ENCODE data around the gene B3GAT3. TPM values are rescaled to one million over a fixed set of nuclear protein-coding genes. Genes with fewer than 3 reads are reported as not detected.
"Not testable (repeated sequence)": the region's sequence is repeated elsewhere in the genome, so short reads cannot be mapped to it uniquely, and the experiment has no call there.

The B3GAT3 gene
- total RNA-seq, 1 donor from 2014 or later = 93.8 TPM

- Mint-ChIP-seq H3K36me3 (ENCODE audit: low read depth) (peaks cover 78% of the 10 kb centered on the region), H3K27me3 (ENCODE audit: insufficient read depth) (no peaks in the 10 kb centered on the region), H3K27ac (peak overlapping the region; percentile 89), H3K4me1 (ENCODE audit: low read depth) (peaks cover 68% of the 10 kb centered on the region), H3K4me3 (peak overlapping the region; percentile 95), H3K9me3 (no peaks in the 10 kb centered on the region)
- peak; percentile 96 for DNase-seq (ENCODE audit: low spot score)
- intact Hi-C loops (cut with micrococcal nuclease) = loop anchor here (1.0 to 2.0 kb wide), 8 partner anchors 8 to 282 kb away; partner anchors contain the start of genes EEF1G, EML3, GANAB and SLC3A2
Observed at GRCh38 chr11:62599069-62599696, 22.6 kb downstream of the B3GAT3 start.

GRCh38 chr11:62595124-62595523 lies 26.7 kb downstream of the B3GAT3 start:
- intact Hi-C loops (cut with micrococcal nuclease) = no loop called here
- no peaks in the 10 kb centered on the region for H3K27me3 Mint-ChIP-seq (ENCODE audit: insufficient read depth)
- DNase-seq (ENCODE audit: low spot score) = no peak
- no peak overlapping the region for H3K4me3 Mint-ChIP-seq
- no peaks in the 10 kb centered on the region for H3K9me3 Mint-ChIP-seq
- peak overlapping the region; percentile 11 for H3K27ac Mint-ChIP-seq
- peaks cover 70% of the 10 kb centered on the region for H3K36me3 Mint-ChIP-seq (ENCODE audit: low read depth)
- H3K4me1 Mint-ChIP-seq (ENCODE audit: low read depth) = peaks cover 68% of the 10 kb centered on the region

GRCh38 chr11:62593434-62594044 lies 28.2 kb downstream of the B3GAT3 start:
- no peaks in the 10 kb centered on the region for H3K9me3 Mint-ChIP-seq
- intact Hi-C loops (cut with micrococcal nuclease) = loop anchor here (1.0 to 5.0 kb wide), 3 partner anchors 101 to 1649 kb away; partner anchors contain the start of gene FKBP2
- DNase-seq (ENCODE audit: low spot score) = peak; percentile 74
- peaks cover 59% of the 10 kb centered on the region for H3K4me1 Mint-ChIP-seq (ENCODE audit: low read depth)
- H3K4me3 Mint-ChIP-seq = peak overlapping the region; percentile 78
- peaks cover 55% of the 10 kb centered on the region for H3K36me3 Mint-ChIP-seq (ENCODE audit: low read depth)
- no peaks in the 10 kb centered on the region for H3K27me3 Mint-ChIP-seq (ENCODE audit: insufficient read depth)
- H3K27ac Mint-ChIP-seq = peak overlapping the region; percentile 93

DNA sequence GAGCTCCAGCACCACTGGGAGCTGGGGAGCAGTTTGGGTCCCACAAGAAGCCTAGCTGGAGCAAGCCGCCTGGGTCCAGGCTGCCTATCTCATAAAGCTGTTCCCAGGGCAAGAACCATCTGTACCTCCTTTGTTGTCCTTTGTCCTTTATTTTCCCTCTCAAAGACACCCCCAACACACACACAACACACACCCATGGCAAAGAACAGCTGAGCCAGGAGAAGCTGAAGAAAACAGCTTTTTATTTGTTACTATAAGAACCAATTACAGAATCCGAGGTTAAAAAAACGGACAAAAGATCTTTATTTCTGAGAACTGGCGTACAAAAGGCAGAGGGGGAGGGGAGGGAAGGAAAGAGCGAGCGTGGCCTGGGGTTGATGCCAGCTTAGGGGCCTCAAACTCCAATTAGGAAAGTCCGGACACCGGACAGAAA lies 28.8 kb downstream of the B3GAT3 start:
- Mint-ChIP-seq H3K9me3 (no peaks in the 10 kb centered on the region), H3K27me3 (ENCODE audit: insufficient read depth) (no peaks in the 10 kb centered on the region), H3K27ac (peak overlapping the region; percentile 91), H3K4me1 (ENCODE audit: low read depth) (peaks cover 53% of the 10 kb centered on the region), H3K36me3 (ENCODE audit: low read depth) (peaks cover 51% of the 10 kb centered on the region), H3K4me3 (peak overlapping the region; percentile 99)
- no peak for DNase-seq (ENCODE audit: low spot score)
- intact Hi-C loops (cut with micrococcal nuclease) = loop anchor here (1.0 to 5.0 kb wide), 3 partner anchors 101 to 1649 kb away; partner anchors contain the start of gene FKBP2

- Mint-ChIP-seq H3K9me3 (no peaks in the 10 kb centered on the region), H3K27me3 (ENCODE audit: insufficient read depth) (no peaks in the 10 kb centered on the region), H3K36me3 (ENCODE audit: low read depth) (peaks cover 47% of the 10 kb centered on the region), H3K4me3 (peak overlapping the region; percentile 99), H3K4me1 (ENCODE audit: low read depth) (peaks cover 48% of the 10 kb centered on the region), H3K27ac (peak overlapping the region; percentile 91)
- intact Hi-C loops (cut with micrococcal nuclease) = loop anchor here (2.0 to 5.0 kb wide), 2 partner anchors 271 to 1650 kb away; partner anchors contain the start of gene FKBP2
- DNase-seq (ENCODE audit: low spot score) = no peak
Observed at GRCh38 chr11:62592146-62592815, 29.5 kb downstream of the B3GAT3 start.

- H3K9me3 Mint-ChIP-seq = no peaks in the 10 kb centered on the region
- intact Hi-C loops (cut with micrococcal nuclease) = loop anchor here (1.0 to 5.0 kb wide), 17 partner anchors 8 to 1651 kb away; partner anchors contain the start of genes AHNAK, C11orf98, CSKMT and EEF1G
- H3K27ac Mint-ChIP-seq = peak within 1 kb of the TSS; percentile 91
- peak within 1 kb of the TSS; percentile 99 for H3K4me3 Mint-ChIP-seq
- no peaks in the 10 kb centered on the region for H3K27me3 Mint-ChIP-seq (ENCODE audit: insufficient read depth)
- H3K36me3 Mint-ChIP-seq (ENCODE audit: low read depth) = peaks cover 44% of the 10 kb centered on the region
- H3K4me1 Mint-ChIP-seq (ENCODE audit: low read depth) = peaks cover 48% of the 10 kb centered on the region
- DNase-seq (ENCODE audit: low spot score) = peak; percentile 96
Observed at GRCh38 chr11:62591448-62592145, 30.2 kb downstream of the B3GAT3 start, which contains the start of gene TUT1. Gene TUT1, minus strand, starts transcription at chr11:62591523. Its CDS starts 38 bp downstream, at chr11:62591485.

DNA sequence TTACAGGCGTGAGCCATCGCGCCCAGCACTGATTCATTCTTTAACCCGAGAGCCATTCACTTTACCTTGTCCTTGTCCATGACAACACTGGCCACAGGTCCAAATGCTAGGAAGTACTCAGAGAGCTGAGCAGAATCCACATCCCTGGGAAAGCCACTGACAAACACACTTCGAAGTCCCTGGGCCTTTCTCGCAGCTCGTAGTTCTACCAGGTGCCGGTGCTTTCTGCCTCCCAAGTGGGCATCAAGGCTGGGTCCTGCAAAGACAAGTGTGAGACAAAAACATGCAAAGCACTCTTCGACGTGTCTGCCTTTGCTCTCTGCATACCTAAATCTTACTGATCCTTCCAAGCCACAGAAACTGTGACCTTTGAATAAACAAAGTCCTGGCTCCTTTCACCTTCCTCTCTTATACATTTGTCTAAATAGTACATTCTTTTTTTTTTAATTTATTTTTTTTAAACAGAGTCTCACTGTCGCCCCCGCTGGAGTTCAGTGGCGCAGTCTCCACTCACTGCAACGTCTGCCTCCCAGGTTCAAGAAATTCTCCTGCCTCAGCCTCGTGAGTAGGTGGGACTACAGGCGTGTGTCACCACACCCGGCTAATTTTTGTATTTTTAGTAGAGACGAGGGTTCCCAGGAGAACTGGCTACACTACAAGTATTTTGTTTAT lies 32.7 kb downstream of the B3GAT3 start:
- H3K4me3 Mint-ChIP-seq = peak overlapping the region; percentile 99
- no peak overlapping the region for H3K27ac Mint-ChIP-seq
- DNase-seq (ENCODE audit: low spot score) = no peak

GRCh38 chr11:62585356-62585755 lies 36.4 kb downstream of the B3GAT3 start:
- H3K4me3 Mint-ChIP-seq; H3K27me3 Mint-ChIP-seq (ENCODE audit: insufficient read depth); H3K4me1 Mint-ChIP-seq (ENCODE audit: low read depth); H3K9me3 Mint-ChIP-seq; H3K27ac Mint-ChIP-seq; DNase-seq (ENCODE audit: low spot score); intact Hi-C loops (cut with micrococcal nuclease): not testable (repeated sequence)
- peaks cover 24% of the 10 kb centered on the region for H3K36me3 Mint-ChIP-seq (ENCODE audit: low read depth)

More for the DNA sequence above, 32.7 kb downstream of the B3GAT3 start:
- peaks cover 30% of the 10 kb centered on the region for H3K36me3 Mint-ChIP-seq (ENCODE audit: low read depth)
- H3K4me1 Mint-ChIP-seq (ENCODE audit: low read depth) = peaks cover 29% of the 10 kb centered on the region
- intact Hi-C loops (cut with micrococcal nuclease) = no loop called here
- H3K27me3 Mint-ChIP-seq (ENCODE audit: insufficient read depth) = no peaks in the 10 kb centered on the region
- no peaks in the 10 kb centered on the region for H3K9me3 Mint-ChIP-seq

DNA sequence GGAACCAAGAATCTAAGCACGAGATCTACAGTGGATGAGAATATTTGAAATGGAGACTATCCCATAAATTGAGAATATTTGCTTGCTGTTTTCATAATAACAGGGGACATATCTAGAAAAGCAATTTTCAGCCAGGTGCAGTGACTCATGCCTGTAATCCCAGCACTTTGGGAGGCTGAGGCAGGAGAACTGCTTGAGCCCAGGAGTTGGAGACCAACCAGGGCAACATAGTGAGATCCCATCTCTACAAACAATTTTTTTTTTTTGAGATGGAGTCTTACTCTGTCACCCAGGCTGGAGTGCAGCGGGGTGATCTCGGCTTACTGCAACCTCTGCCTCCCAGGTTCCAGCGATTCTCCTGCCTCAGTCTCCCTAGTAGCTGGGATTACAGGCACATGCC lies 40.1 kb downstream of the B3GAT3 start:
- H3K9me3 Mint-ChIP-seq; intact Hi-C loops (cut with micrococcal nuclease); H3K4me3 Mint-ChIP-seq; H3K4me1 Mint-ChIP-seq (ENCODE audit: low read depth); H3K27ac Mint-ChIP-seq; H3K27me3 Mint-ChIP-seq (ENCODE audit: insufficient read depth); DNase-seq (ENCODE audit: low spot score): not testable (repeated sequence)
- peaks cover 26% of the 10 kb centered on the region for H3K36me3 Mint-ChIP-seq (ENCODE audit: low read depth)

GRCh38 chr11:62580959-62581715 lies 40.6 kb downstream of the B3GAT3 start:
- H3K4me1 Mint-ChIP-seq (ENCODE audit: low read depth) = no peaks in the 10 kb centered on the region
- peaks cover 27% of the 10 kb centered on the region for H3K36me3 Mint-ChIP-seq (ENCODE audit: low read depth)
- intact Hi-C loops (cut with micrococcal nuclease) = no loop called here
- H3K27me3 Mint-ChIP-seq (ENCODE audit: insufficient read depth) = no peaks in the 10 kb centered on the region
- no peak overlapping the region for H3K4me3 Mint-ChIP-seq
- H3K27ac Mint-ChIP-seq = no peak overlapping the region
- no peak for DNase-seq (ENCODE audit: low spot score)
- no peaks in the 10 kb centered on the region for H3K9me3 Mint-ChIP-seq

- H3K36me3 Mint-ChIP-seq (ENCODE audit: low read depth) = peaks cover 27% of the 10 kb centered on the region
- no peak overlapping the region for H3K27ac Mint-ChIP-seq
- no peaks in the 10 kb centered on the region for H3K27me3 Mint-ChIP-seq (ENCODE audit: insufficient read depth)
- no peak for DNase-seq (ENCODE audit: low spot score)
- H3K9me3 Mint-ChIP-seq = no peaks in the 10 kb centered on the region
- intact Hi-C loops (cut with micrococcal nuclease) = no loop called here
- H3K4me3 Mint-ChIP-seq = no peak overlapping the region
- peaks cover 6% of the 10 kb centered on the region for H3K4me1 Mint-ChIP-seq (ENCODE audit: low read depth)
Observed at GRCh38 chr11:62579252-62579651, 42.5 kb downstream of the B3GAT3 start.

Measured in activated T-helper 1 cell treated with anti-CD3 and anti-CD28 coated beads, Interleukin-12 subunit alpha, Interleukin-12 subunit beta, Interleukin-2, Interleukin-4 antibody, amounts not matched to agents 30 ng/mL and 10 ng/mL and 1 ng/mL, durations not matched to agents 14 hours and 24 hours and 36 hours (primary cell).